Stimulated activated effector memory CD8-positive, alpha-beta T cell treated with anti-CD3 and anti-CD28 coated beads, Interleukin-12 subunit alpha, Interleukin-12 subunit beta, amount 100 ng/mL, for 72 hours (primary cell): ENCODE data around the gene HEYL.

Experiments
- ATAC-seq: fragments of 150-1000 bp; cut with Tn5 transposase; 2 replicates; pipeline ENCODE4 v1.10.0; 2021
- DNase-seq, 2 donors: peaks; one replicate each; pipeline ENCODE4 v3.0.0; 2021 to 2022; ENCODE audit warnings: low spot score in 2 of 2
- H3K27ac Mint-ChIP-seq: one replicate; pipeline ENCODE4 v1.8.0; 2022; ENCODE audit warnings: mild to moderate bottlenecking, mixed read lengths
- H3K36me3 Mint-ChIP-seq: one replicate; pipeline ENCODE4 v1.8.0; 2022; ENCODE audit warnings: mild to moderate bottlenecking, mixed read lengths
- H3K4me1 Mint-ChIP-seq: one replicate; pipeline ENCODE4 v1.8.0; 2022; ENCODE audit warnings: mixed read lengths
- H3K4me3 Mint-ChIP-seq: one replicate; pipeline ENCODE4 v1.8.0; 2022; ENCODE audit warnings: mild to moderate bottlenecking, mixed read lengths
- H3K9me3 Mint-ChIP-seq: one replicate; pipeline ENCODE4 v1.8.0; 2022; ENCODE audit warnings: mixed read lengths

HEYL gene

GRCh38 chr1:39672551-39672947, 33.1 kb upstream of the HEYL start:
- Mint-ChIP-seq H3K36me3 (no peaks in the 10 kb centered on the region), H3K4me3 (peak overlapping the region; percentile 42), H3K9me3 (no peaks in the 10 kb centered on the region), H3K27ac (no peak overlapping the region), H3K4me1 (peaks cover 15% of the 10 kb centered on the region)
- ATAC-seq (no peak), DNase-seq (no peak)

DNA sequence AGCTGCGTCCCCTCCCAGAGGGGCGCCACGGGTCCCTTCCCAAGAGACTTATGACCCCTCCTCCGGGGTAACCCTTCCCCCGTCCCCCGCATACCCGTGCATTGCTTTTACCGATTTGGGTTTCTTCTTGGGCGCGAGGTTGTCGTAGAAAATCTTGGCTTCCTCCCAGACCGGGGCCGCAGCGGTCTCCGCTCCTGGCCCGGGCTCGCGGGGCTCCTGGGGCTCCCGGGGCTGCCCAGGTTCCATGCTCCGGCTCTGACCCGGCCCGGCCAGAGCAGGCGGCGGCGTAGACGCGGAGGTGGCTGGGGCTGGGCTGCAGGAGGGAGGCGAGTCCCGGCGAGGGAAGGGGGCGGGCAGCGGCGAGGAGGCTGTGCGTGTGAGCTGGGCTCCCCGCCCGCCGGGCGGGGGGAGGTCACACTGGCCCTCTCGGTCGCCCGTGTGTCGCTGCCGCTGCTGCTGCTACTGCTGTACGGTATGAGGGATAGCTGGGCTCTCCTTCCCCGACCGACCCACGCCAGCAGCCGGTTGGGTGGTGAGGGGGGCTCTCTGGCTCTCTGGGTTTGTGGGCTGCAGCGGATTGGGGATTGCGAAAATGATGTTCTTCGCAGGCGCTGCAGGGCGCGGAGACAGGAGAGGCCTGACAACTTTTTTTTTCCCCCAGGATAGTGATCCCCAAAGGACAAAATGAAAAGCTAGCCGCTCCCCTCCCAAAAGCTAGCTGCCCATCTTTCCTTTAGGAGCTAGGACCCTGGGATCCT, 32.5 kb upstream of the HEYL start, which contains the start of gene NT5C1A:
Gene NT5C1A (minus strand): TSS at position 315 of the 758 bp plus-strand sequence. CDS start 69 bp downstream, at position 246.
- ATAC-seq, result peak; percentile 58
- Mint-ChIP-seq H3K4me3 (peak within 1 kb of the TSS; percentile 42), H3K4me1 (peaks cover 21% of the 10 kb centered on the region), H3K9me3 (no peaks in the 10 kb centered on the region), H3K27ac (no peak within 1 kb of the TSS), H3K36me3 (no peaks in the 10 kb centered on the region)
- DNase-seq, result no peak

GRCh38 chr1:39671433-39671792, 32.0 kb upstream of the HEYL start:
- H3K9me3 Mint-ChIP-seq, result no peaks in the 10 kb centered on the region
- ATAC-seq (no peak), DNase-seq (no peak)
- no peak overlapping the region for H3K27ac Mint-ChIP-seq
- H3K36me3 Mint-ChIP-seq, result no peaks in the 10 kb centered on the region
- peaks cover 26% of the 10 kb centered on the region for H3K4me1 Mint-ChIP-seq
- H3K4me3 Mint-ChIP-seq, result peak overlapping the region; percentile 42

GRCh38 chr1:39670689-39671088, 31.2 kb upstream of the HEYL start:
- H3K27ac Mint-ChIP-seq, result no peak overlapping the region

DNA sequence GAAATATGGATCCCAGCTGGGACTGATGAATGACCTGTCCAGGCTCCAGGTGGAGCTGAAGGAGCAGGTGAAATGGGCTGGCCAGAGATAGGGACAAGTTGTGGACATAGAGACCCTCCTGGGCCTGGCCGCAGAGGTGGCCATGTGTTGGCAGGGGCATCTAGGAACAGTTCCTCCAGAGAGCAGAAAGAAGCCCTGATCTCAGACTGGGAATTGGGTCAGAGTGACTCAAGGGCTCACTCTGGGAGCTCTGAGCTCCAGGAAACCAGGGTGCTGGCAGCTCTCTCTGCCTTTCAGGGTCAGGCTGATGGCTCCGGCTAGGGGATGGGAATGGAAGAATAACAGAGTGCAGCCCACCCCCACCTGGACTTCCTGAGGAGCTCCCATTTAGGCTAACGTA, 29.5 kb upstream of the HEYL start:
- peaks cover 32% of the 10 kb centered on the region for H3K4me1 Mint-ChIP-seq
- H3K9me3 Mint-ChIP-seq, result no peaks in the 10 kb centered on the region
- DNase-seq (no peak), ATAC-seq (no peak)
- no peaks in the 10 kb centered on the region for H3K36me3 Mint-ChIP-seq
- peak overlapping the region; percentile 53 for H3K27ac Mint-ChIP-seq
- no peak overlapping the region for H3K4me3 Mint-ChIP-seq

More at GRCh38 chr1:39670689-39671088, 31.2 kb upstream of the HEYL start:
- Mint-ChIP-seq H3K36me3 (no peaks in the 10 kb centered on the region), H3K4me1 (peaks cover 32% of the 10 kb centered on the region), H3K9me3 (no peaks in the 10 kb centered on the region), H3K4me3 (peak overlapping the region; percentile 42)
- DNase-seq (no peak), ATAC-seq (no peak)

- Mint-ChIP-seq H3K4me1 (peaks cover 32% of the 10 kb centered on the region), H3K27ac (no peak overlapping the region), H3K4me3 (no peak overlapping the region), H3K36me3 (no peaks in the 10 kb centered on the region), H3K9me3 (no peaks in the 10 kb centered on the region)
- no peak for ATAC-seq
- DNase-seq, result no peak
Measured at GRCh38 chr1:39668111-39668510, 28.7 kb upstream of the HEYL start.

DNA sequence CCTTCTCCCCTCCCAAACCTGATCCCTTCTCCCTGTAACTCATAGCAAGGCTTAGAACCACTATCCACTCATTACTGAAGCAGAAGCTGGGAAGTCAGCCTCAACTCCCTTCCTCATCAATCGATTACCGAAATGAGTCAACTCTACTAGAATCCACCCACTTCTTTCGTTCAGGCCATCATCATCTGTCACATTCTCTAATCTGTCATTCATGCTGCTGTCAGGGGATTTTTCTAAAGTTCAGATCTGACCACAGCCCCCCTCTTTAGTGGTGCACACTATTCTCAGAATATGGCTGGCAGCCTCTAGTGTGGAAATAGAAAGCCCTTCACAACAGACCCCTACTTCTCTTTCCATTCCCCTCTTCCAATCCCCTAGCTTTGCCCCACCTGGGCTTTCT, 27.3 kb upstream of the HEYL start:
- peaks cover 32% of the 10 kb centered on the region for H3K4me1 Mint-ChIP-seq
- no peaks in the 10 kb centered on the region for H3K36me3 Mint-ChIP-seq
- H3K4me3 Mint-ChIP-seq, result peak overlapping the region; percentile 1
- peak; percentile 36 to 86 for DNase-seq
- H3K9me3 Mint-ChIP-seq, result no peaks in the 10 kb centered on the region
- H3K27ac Mint-ChIP-seq, result peak overlapping the region; percentile 2
- ATAC-seq, result peak; percentile 96

- ATAC-seq, result no peak
- Mint-ChIP-seq H3K36me3 (no peaks in the 10 kb centered on the region), H3K4me3 (no peak overlapping the region), H3K4me1 (peaks cover 27% of the 10 kb centered on the region), H3K27ac (no peak overlapping the region), H3K9me3 (no peaks in the 10 kb centered on the region)
- DNase-seq, result no peak
Measured at GRCh38 chr1:39663559-39663958, 24.1 kb upstream of the HEYL start.

DNA sequence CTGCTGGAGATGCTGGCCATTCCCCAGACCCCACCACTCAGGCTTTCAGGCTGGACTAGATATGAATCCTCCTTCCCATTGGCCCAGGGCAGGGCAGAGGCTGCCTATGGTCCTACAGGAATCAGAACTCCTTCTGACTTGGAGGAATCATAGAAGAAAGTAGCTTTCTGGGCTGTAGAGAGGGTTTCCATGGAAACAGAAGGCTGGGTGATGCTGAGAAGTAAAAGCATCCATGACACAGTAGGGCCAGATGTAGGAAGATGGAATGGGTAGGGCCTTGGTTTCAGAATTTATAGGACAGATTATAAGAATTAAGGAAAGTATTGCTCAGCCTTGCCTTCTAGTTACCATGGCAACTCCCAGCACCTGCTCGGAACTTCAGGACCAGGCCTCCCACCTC, 23.4 kb upstream of the HEYL start:
- Mint-ChIP-seq H3K4me1 (peaks cover 25% of the 10 kb centered on the region), H3K4me3 (no peak overlapping the region), H3K9me3 (no peaks in the 10 kb centered on the region), H3K27ac (no peak overlapping the region), H3K36me3 (no peaks in the 10 kb centered on the region)
- ATAC-seq (no peak), DNase-seq (no peak)

DNA sequence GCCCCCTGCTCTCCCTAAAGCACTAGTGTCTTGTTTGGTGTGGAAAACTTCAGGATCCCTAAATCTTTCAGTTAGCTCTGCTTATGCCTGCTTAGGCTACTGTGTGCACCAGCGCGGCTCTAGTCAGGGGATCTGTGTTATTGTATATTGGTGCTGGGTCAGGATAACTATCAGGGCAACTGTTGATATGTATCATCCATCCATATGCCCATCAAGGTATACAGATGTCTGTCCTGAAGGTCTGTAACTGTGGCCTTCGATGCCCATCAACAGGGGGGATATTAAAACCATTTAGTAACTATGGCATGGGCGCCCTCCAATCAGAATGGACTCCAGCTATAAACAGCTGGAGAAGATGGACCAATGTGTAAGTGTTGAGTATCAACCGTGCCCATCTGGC, 20.1 kb upstream of the HEYL start:
- H3K36me3 Mint-ChIP-seq, result no peaks in the 10 kb centered on the region
- ATAC-seq (no peak), DNase-seq (no peak)
- peaks cover 14% of the 10 kb centered on the region for H3K4me1 Mint-ChIP-seq
- H3K27ac Mint-ChIP-seq, result no peak overlapping the region
- no peaks in the 10 kb centered on the region for H3K9me3 Mint-ChIP-seq
- no peak overlapping the region for H3K4me3 Mint-ChIP-seq

- Mint-ChIP-seq H3K4me3 (no peak overlapping the region), H3K27ac (no peak overlapping the region), H3K9me3 (no peaks in the 10 kb centered on the region), H3K36me3 (no peaks in the 10 kb centered on the region), H3K4me1 (peaks cover 14% of the 10 kb centered on the region)
- no peak for DNase-seq
- ATAC-seq, result no peak
Measured at GRCh38 chr1:39659110-39659509, 19.7 kb upstream of the HEYL start.

DNA sequence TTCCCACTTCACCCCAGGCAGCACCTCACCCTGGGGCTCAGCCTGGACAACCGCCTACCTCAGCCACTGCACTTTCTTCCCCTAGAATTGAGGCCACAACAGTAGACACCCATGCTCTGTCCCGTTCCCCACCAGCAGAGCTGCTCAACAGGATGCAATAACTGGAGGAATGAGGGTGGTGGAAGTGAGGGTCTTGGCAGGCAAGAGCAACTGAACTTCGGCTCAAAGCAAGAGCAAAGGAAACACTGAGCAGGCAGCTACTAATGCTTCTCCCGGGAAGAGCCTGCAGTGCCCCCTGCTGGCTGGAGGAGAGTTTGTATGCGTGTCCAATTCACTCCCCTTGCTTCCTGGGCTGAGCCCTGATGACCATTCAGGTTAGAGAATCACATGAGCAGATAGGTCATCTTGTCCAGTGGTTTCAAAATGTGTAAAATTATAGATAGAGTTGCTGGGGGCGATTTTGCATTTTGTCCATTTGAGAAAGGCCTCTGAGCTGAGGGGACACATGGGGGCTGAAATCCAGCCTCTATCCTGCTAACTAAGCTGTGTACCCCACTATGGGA, 18.6 kb upstream of the HEYL start:
- H3K4me1 Mint-ChIP-seq, result peaks cover 24% of the 10 kb centered on the region
- DNase-seq, result peak; percentile 59 to 81
- ATAC-seq, result peak; percentile 74
- H3K4me3 Mint-ChIP-seq, result no peak overlapping the region
- no peaks in the 10 kb centered on the region for H3K9me3 Mint-ChIP-seq
- H3K36me3 Mint-ChIP-seq, result no peaks in the 10 kb centered on the region
- no peak overlapping the region for H3K27ac Mint-ChIP-seq

GRCh38 chr1:39657402-39657801, 18.0 kb upstream of the HEYL start:
- peaks cover 24% of the 10 kb centered on the region for H3K4me1 Mint-ChIP-seq
- peak overlapping the region; percentile 27 for H3K27ac Mint-ChIP-seq
- DNase-seq, result no peak
- no peak overlapping the region for H3K4me3 Mint-ChIP-seq
- H3K9me3 Mint-ChIP-seq, result no peaks in the 10 kb centered on the region
- no peak for ATAC-seq
- no peaks in the 10 kb centered on the region for H3K36me3 Mint-ChIP-seq

GRCh38 chr1:39656391-39656790, 16.9 kb upstream of the HEYL start:
- Mint-ChIP-seq H3K36me3 (no peaks in the 10 kb centered on the region), H3K4me3 (no peak overlapping the region), H3K9me3 (no peaks in the 10 kb centered on the region), H3K27ac (no peak overlapping the region), H3K4me1 (peaks cover 24% of the 10 kb centered on the region)
- ATAC-seq, result no peak
- DNase-seq, result no peak

GRCh38 chr1:39655578-39656268, 16.3 kb upstream of the HEYL start:
- H3K9me3 Mint-ChIP-seq, result no peaks in the 10 kb centered on the region
- H3K4me3 Mint-ChIP-seq, result no peak overlapping the region
- no peak for ATAC-seq
- H3K4me1 Mint-ChIP-seq, result peaks cover 24% of the 10 kb centered on the region
- H3K36me3 Mint-ChIP-seq, result no peaks in the 10 kb centered on the region
- H3K27ac Mint-ChIP-seq, result no peak overlapping the region
- DNase-seq, result no peak

- Mint-ChIP-seq H3K9me3 (no peaks in the 10 kb centered on the region), H3K4me3 (no peak overlapping the region), H3K4me1 (peaks cover 24% of the 10 kb centered on the region), H3K27ac (no peak overlapping the region), H3K36me3 (no peaks in the 10 kb centered on the region)
- DNase-seq (no peak), ATAC-seq (no peak)
Measured at GRCh38 chr1:39654291-39654690, 14.8 kb upstream of the HEYL start.
